ENCODE data around the gene SMIM38. TPM values are rescaled to one million over a fixed set of nuclear protein-coding genes. Genes with fewer than 3 reads are reported as not detected.
A peak's percentile ranks its signal among the peaks of the same experiment; 100 is the strongest.

Gene SMIM38
- total RNA-seq, 4 donors from 2014 or later = 0.45 to 2.3 (median 2.0) TPM; not detected in 1

DNA sequence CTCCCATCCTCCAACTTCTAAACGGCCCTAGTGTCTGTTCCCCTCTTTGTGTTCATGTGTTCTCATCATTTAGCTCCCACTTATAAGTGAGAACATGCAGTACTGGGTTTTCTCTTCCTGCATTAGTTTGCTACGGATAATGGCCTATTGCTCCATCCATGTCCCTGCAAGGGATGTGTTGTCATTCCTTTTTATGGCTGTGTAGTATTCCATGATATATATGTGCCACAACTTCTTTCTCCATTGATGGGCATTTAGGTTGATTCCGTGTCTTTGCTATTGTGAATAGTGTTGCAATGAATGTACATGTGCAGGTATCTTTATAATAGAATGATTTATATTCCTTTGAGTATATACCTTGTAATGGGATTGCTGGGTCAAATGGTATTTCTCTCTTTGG lies 5.6 kb upstream of the SMIM38 start:
- H3K27ac ChIP-seq = no peak overlapping the region
- 90 to 92% methylated on average over 3 of the region's 3 CpGs for WGBS, 2 donors
- DNase-seq = no peak
- no peaks in the 10 kb centered on the region for H3K4me1 ChIP-seq
- H3K9me3 ChIP-seq = no peaks in the 10 kb centered on the region
- TF ChIP-seq CTCF (IDR thresholded peaks at IDR 0.05) (no peak), POLR2A (IDR thresholded peaks at IDR 0.05) (no peak)
- intact Hi-C loops (cut with DNase I) = no loop called here
- no peaks in the 10 kb centered on the region for H3K36me3 ChIP-seq
- no peak overlapping the region for H3K4me3 ChIP-seq (replicated peaks in 1 of 3)
- no peaks in the 10 kb centered on the region for H3K27me3 ChIP-seq

DNA sequence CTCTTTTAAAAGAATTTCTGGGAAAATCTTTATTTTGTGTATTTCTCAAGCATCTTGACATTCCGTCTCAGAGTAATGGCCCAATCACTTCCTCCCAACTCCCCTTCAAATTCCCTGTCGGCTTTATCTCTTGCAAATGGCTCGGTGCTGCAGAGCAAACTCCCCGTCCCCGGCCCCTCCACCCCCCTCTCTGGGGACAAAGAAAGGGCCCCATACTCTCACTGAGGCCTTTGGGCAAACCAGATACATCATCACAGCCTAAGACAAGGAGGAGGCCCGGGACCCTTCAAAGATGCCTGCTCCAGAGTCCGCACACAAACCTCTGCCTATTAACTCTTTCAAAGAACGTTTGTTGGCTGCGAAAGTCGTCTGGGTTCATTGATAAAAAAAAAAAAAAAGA lies 3.9 kb upstream of the SMIM38 start:
- peaks cover under 1% of the 10 kb centered on the region for H3K27me3 ChIP-seq
- no peaks in the 10 kb centered on the region for H3K36me3 ChIP-seq
- intact Hi-C loops (cut with DNase I) = no loop called here
- DNase-seq = no peak
- H3K4me3 ChIP-seq (replicated peaks in 1 of 3) = no peak overlapping the region
- TF ChIP-seq CTCF (IDR thresholded peaks at IDR 0.05) (no peak), POLR2A (IDR thresholded peaks at IDR 0.05) (no peak)
- no peaks in the 10 kb centered on the region for H3K9me3 ChIP-seq
- H3K27ac ChIP-seq = no peak overlapping the region
- 76 to 78% methylated on average over 10 of the region's 10 CpGs for WGBS, 2 donors
- H3K4me1 ChIP-seq = peaks cover 0 to 2% of the 10 kb centered on the region in 2 donors

DNA sequence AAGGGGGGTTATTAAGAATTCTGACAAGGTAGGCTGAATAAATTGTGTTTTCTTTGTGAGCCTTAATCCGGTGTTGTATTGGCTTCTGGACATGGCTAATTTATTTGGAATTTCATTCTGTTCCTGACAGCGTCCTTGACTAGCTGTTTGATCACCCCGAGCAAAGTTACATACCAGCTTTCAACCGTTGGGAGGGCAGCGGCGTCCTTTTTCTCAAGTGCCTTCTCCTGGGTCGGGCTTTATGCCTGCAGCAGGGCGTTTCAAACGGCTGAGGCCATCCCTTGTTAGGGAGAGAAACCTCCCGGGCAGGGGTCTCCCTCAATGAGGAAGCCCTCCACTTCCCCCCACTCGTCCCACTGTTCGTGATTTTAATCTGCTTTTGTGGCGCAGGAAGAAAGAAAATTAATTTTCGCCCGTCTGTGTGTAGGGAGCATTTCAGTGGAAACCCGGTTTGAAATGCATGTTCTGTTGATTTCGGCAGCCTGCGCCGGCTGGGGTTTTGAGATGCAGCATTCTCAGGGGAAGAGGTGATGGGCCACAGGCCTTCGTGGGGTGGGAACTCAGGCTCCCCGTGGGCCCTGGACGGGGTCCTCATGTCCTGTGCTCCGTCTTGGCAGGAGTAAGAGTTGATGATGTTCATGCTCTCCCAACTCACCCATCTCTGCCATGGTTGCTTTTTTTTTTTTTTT lies 2.9 kb upstream of the SMIM38 start:
- Histone ChIP-seq H3K9me3 (no peaks in the 10 kb centered on the region), H3K4me1 (peaks cover 0 to 8% of the 10 kb centered on the region in 2 donors), H3K27me3 (peaks cover 5% of the 10 kb centered on the region), H3K36me3 (no peaks in the 10 kb centered on the region), H3K4me3 (replicated peaks in 1 of 3) (no peak overlapping the region), H3K27ac (no peak overlapping the region)
- DNase-seq = peak; percentile 12 to 22
- intact Hi-C loops (cut with DNase I) = no loop called here
- TF ChIP-seq CTCF (IDR thresholded peaks at IDR 0.05) (no peak), POLR2A (IDR thresholded peaks at IDR 0.05) (no peak)
- WGBS, 2 donors = 36 to 47% methylated on average over 23 of the region's 23 CpGs

GRCh38 chr11:69153661-69154060 lies 2.1 kb upstream of the SMIM38 start:
- TF ChIP-seq CTCF (IDR thresholded peaks at IDR 0.05) = no peak
- no peak for DNase-seq
- intact Hi-C loops (cut with DNase I) = no loop called here
- no peaks in the 10 kb centered on the region for H3K36me3 ChIP-seq
- H3K27me3 ChIP-seq = peaks cover 5% of the 10 kb centered on the region
- no peak overlapping the region for H3K4me3 ChIP-seq (replicated peaks in 1 of 3)
- peaks cover 0 to 8% of the 10 kb centered on the region in 2 donors for H3K4me1 ChIP-seq
- no peak overlapping the region for H3K27ac ChIP-seq
- 66 to 69% methylated on average over 7 of the region's 7 CpGs for WGBS, 2 donors
- no peaks in the 10 kb centered on the region for H3K9me3 ChIP-seq

DNA sequence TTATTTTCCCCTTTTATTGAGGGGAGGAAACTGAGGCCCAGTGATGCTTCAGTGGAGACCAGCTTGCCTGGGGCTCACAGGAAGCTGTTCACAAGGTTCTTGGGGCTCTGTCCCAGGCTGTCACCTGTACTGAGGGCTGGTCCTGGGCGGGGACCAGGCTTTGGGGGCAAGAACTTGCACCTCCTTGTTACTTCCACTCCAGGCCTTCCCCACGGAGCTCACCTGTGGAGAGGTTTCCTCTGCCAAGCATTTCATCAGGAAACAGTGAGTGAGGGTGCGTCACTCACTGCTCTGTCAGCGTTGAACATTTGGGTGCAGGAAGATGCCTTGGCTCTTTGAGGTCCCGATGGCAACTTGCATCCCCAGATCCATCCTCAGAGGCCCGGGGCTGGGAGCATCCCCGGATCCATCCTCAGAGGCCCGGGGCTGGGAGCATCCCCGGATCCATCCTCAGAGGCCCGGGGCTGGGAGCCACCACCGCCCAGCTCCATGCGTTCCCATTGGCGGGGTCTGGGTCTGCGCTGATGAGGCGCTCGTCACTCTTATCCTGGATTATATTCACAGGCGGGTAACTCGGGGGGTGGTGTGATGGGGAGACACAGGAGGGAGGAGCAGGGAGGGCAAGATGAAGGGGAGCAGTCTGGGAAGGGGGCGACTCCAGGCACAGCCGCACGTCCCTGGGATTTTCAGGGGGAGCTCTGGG lies 1.4 kb upstream of the SMIM38 start:
- WGBS, 2 donors = 91 to 92% methylated on average over 11 to 16 of the region's 21 CpGs
- DNase-seq = no peak
- TF ChIP-seq CTCF (IDR thresholded peaks at IDR 0.05) (no peak), POLR2A (IDR thresholded peaks at IDR 0.05) (no peak)

More for the DNA sequence above, 1.4 kb upstream of the SMIM38 start:
- Histone ChIP-seq H3K27me3 (peaks cover 5% of the 10 kb centered on the region), H3K9me3 (no peaks in the 10 kb centered on the region), H3K4me3 (replicated peaks in 1 of 3) (no peak overlapping the region), H3K36me3 (no peaks in the 10 kb centered on the region), H3K27ac (no peak overlapping the region), H3K4me1 (peaks cover 0 to 8% of the 10 kb centered on the region in 2 donors)
- intact Hi-C loops (cut with DNase I) = no loop called here
